Nephron (organoid): ENCODE results near the gene SMYD3.

ENCODE experiments used
- H3K27ac Mint-ChIP-seq, 3 experiments: 2 replicates each; pipeline ENCODE4 v1.8.0; 2020; ENCODE audit warnings: mixed read lengths in 3 of 3, mild to moderate bottlenecking in 2 of 3, moderate library complexity in 1 of 3
- H3K27me3 Mint-ChIP-seq: 2 replicates; pipeline ENCODE4 v1.8.0; 2021; ENCODE audit warnings: low read depth, mild to moderate bottlenecking, moderate library complexity, mixed read lengths
- H3K36me3 Mint-ChIP-seq: 2 replicates; pipeline ENCODE4 v1.8.0; 2020; ENCODE audit warnings: low read depth, mixed read lengths
- H3K4me1 Mint-ChIP-seq: 2 replicates; pipeline ENCODE4 v1.8.0; 2020; ENCODE audit warnings: mixed read lengths
- H3K4me3 Mint-ChIP-seq, 3 experiments: 2 replicates each; pipeline ENCODE4 v1.8.0; 2020; ENCODE audit warnings: mild to moderate bottlenecking in 3 of 3, mixed read lengths in 3 of 3, moderate library complexity in 2 of 3
- H3K9me3 Mint-ChIP-seq: 2 replicates; pipeline ENCODE4 v1.8.0; 2020; ENCODE audit warnings: mixed read lengths
- CTCF ChIP-seq, 3 experiments: fragments of 200-600 bp; sonication (generic); IDR thresholded peaks; one replicate each; pipeline ENCODE4 v1.5.0; 2021; ENCODE audit warnings: antibody characterized with exemption in 3 of 3; ENCODE audit not compliant: unreplicated experiment in 3 of 3

Gene SMYD3

GRCh38 chr1:245871191-245871590 lies 635.9 kb downstream of the SMYD3 start:
- Mint-ChIP-seq H3K4me3 (no peak overlapping the region), H3K4me1 (peaks cover 51% of the 10 kb centered on the region), H3K9me3 (no peaks in the 10 kb centered on the region), H3K27me3 (peaks cover 9% of the 10 kb centered on the region), H3K36me3 (no peaks in the 10 kb centered on the region), H3K27ac (peak overlapping the region; percentile 60 to 66 (median 61))
- no peak for TF ChIP-seq CTCF (IDR thresholded peaks at IDR 0.05; ENCODE audit: unreplicated experiment in 3 of 3)

GRCh38 chr1:245870698-245871097 lies 636.4 kb downstream of the SMYD3 start:
- no peaks in the 10 kb centered on the region for H3K36me3 Mint-ChIP-seq
- H3K9me3 Mint-ChIP-seq, result no peaks in the 10 kb centered on the region
- no peak overlapping the region for H3K4me3 Mint-ChIP-seq
- no peak for TF ChIP-seq CTCF (IDR thresholded peaks at IDR 0.05; ENCODE audit: unreplicated experiment in 3 of 3)
- H3K4me1 Mint-ChIP-seq, result peaks cover 46% of the 10 kb centered on the region
- H3K27ac Mint-ChIP-seq, result peak overlapping the region; percentile 60 to 66 (median 61)
- peaks cover 9% of the 10 kb centered on the region for H3K27me3 Mint-ChIP-seq

- no peak overlapping the region for H3K4me3 Mint-ChIP-seq
- no peaks in the 10 kb centered on the region for H3K9me3 Mint-ChIP-seq
- peaks cover 9% of the 10 kb centered on the region for H3K27me3 Mint-ChIP-seq
- peak overlapping the region; percentile 4 to 61 (median 60) for H3K27ac Mint-ChIP-seq
- peaks cover 38% of the 10 kb centered on the region for H3K4me1 Mint-ChIP-seq
- no peak for TF ChIP-seq CTCF (IDR thresholded peaks at IDR 0.05; ENCODE audit: unreplicated experiment in 3 of 3)
- H3K36me3 Mint-ChIP-seq, result no peaks in the 10 kb centered on the region
Observed at GRCh38 chr1:245869847-245870246, 637.2 kb downstream of the SMYD3 start.

GRCh38 chr1:245867738-245868137 lies 639.3 kb downstream of the SMYD3 start:
- peaks cover 32% of the 10 kb centered on the region for H3K4me1 Mint-ChIP-seq
- H3K27me3 Mint-ChIP-seq, result peaks cover 9% of the 10 kb centered on the region
- H3K9me3 Mint-ChIP-seq, result no peaks in the 10 kb centered on the region
- no peak overlapping the region for H3K27ac Mint-ChIP-seq
- no peak for TF ChIP-seq CTCF (IDR thresholded peaks at IDR 0.05; ENCODE audit: unreplicated experiment in 3 of 3)
- peaks cover 4% of the 10 kb centered on the region for H3K36me3 Mint-ChIP-seq
- no peak overlapping the region for H3K4me3 Mint-ChIP-seq

GRCh38 chr1:245864872-245865271 lies 642.2 kb downstream of the SMYD3 start:
- H3K4me1 Mint-ChIP-seq, result peaks cover 31% of the 10 kb centered on the region
- H3K27ac Mint-ChIP-seq, result no peak overlapping the region
- no peak for TF ChIP-seq CTCF (IDR thresholded peaks at IDR 0.05; ENCODE audit: unreplicated experiment in 3 of 3)
- H3K36me3 Mint-ChIP-seq, result peaks cover 4% of the 10 kb centered on the region
- H3K9me3 Mint-ChIP-seq, result no peaks in the 10 kb centered on the region
- H3K27me3 Mint-ChIP-seq, result peaks cover 10% of the 10 kb centered on the region
- no peak overlapping the region for H3K4me3 Mint-ChIP-seq

- Mint-ChIP-seq H3K4me3 (no peak overlapping the region), H3K27ac (peak overlapping the region in 1 of 3 experiments; percentile 72), H3K27me3 (peaks cover 6% of the 10 kb centered on the region)
Observed at GRCh38 chr1:245863566-245864184, 643.4 kb downstream of the SMYD3 start.

More at GRCh38 chr1:245863566-245864184, 643.4 kb downstream of the SMYD3 start:
- TF ChIP-seq CTCF (IDR thresholded peaks at IDR 0.05; ENCODE audit: unreplicated experiment in 3 of 3), result no peak
- Mint-ChIP-seq H3K36me3 (peaks cover 4% of the 10 kb centered on the region), H3K9me3 (no peaks in the 10 kb centered on the region), H3K4me1 (peaks cover 28% of the 10 kb centered on the region)
